ENCODE measurements around the gene PLCB1. TPM values are rescaled to one million over a fixed set of nuclear protein-coding genes. Genes with fewer than 3 reads are reported as not detected.
A peak's percentile ranks its signal among the peaks of the same experiment; 100 is the strongest.

Gene PLCB1
- total and polyA plus RNA-seq, 4 donors, result 1.6 to 43.8 (median 6.1) TPM

- DNase-seq, result no peak
- no peak overlapping the region for H3K4me3 ChIP-seq
- H3K9me3 ChIP-seq (ENCODE audit: control insufficient read depth in 4 of 4, insufficient read depth in 3 of 4, low read length in 3 of 4), result no peaks in the 10 kb centered on the region
- ATAC-seq (ENCODE audit: insufficient read depth, low FRiP score), result no peak
- H3K36me3 ChIP-seq (ENCODE audit: control insufficient read depth in 4 of 4, insufficient read depth in 4 of 4, low read length in 4 of 4), result no peaks in the 10 kb centered on the region
- 75 to 88% methylated on average over 7 of the region's 7 CpGs for WGBS, 2 donors
- TF ChIP-seq, protein P1, sequence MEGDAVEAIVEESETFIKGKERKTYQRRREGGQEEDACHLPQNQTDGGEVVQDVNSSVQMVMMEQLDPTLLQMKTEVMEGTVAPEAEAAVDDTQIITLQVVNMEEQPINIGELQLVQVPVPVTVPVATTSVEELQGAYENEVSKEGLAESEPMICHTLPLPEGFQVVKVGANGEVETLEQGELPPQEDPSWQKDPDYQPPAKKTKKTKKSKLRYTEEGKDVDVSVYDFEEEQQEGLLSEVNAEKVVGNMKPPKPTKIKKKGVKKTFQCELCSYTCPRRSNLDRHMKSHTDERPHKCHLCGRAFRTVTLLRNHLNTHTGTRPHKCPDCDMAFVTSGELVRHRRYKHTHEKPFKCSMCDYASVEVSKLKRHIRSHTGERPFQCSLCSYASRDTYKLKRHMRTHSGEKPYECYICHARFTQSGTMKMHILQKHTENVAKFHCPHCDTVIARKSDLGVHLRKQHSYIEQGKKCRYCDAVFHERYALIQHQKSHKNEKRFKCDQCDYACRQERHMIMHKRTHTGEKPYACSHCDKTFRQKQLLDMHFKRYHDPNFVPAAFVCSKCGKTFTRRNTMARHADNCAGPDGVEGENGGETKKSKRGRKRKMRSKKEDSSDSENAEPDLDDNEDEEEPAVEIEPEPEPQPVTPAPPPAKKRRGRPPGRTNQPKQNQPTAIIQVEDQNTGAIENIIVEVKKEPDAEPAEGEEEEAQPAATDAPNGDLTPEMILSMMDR (IDR thresholded peaks at IDR 0.05; ENCODE audit: control extremely low read depth, extremely low read depth), result no peak
- H3K4me1 ChIP-seq (ENCODE audit: control insufficient read depth in 5 of 5, insufficient read depth in 5 of 5, low read length in 5 of 5), result peaks cover 0 to 11% (median 0%) of the 10 kb centered on the region in 5 donors
- H3K27me3 ChIP-seq (ENCODE audit: control insufficient read depth in 3 of 3, insufficient read depth in 3 of 3, low read length in 2 of 3), result no peaks in the 10 kb centered on the region
- H3K9ac ChIP-seq (ENCODE audit: insufficient read depth in 1 of 2, low read length in 2 of 2), result no peak overlapping the region
- H3K27ac ChIP-seq (ENCODE audit: low read depth in 1 of 2, low read length in 1 of 2), result no peak overlapping the region
These were observed 355.6 kb downstream of the PLCB1 start for GRCh38 chr20:8487696-8488095.

DNA sequence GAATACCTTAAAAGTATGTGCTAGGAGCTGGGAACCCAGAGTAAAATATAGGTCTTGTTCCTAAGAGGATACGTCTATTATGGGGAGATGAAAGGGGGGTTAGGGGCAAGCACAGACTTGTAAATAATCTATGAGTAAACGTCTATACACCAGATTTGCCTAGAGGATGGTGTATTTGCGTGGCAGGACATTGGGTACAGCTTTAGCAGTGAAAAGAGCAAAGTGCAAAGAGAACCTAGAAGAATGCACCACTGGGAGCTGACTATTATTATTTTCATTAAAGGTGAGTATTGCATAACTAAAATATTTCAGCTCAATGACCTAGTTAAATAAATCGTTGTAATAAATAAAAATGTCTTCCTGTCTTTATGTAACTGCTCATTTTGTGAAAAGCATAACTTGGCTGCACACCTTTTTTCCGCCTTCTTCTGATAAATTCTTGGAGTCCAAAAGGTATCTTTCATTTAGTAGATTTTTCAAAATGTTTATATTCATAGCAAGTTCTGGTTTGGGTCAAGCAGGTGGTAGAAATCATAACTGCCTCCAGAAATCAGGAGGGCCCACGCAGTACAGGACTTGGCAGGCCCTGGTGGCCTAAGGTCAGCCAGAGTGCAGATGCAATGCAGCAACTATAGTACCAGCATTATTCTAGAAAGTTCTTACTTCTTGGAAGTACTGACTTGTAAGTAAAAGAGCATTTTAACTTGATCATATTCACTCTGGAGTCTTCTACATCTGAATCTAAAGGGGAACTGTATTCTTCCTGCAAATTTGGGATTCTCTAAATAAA, 357.2 kb downstream of the PLCB1 start:
- 78 to 86% methylated on average over 6 of the region's 6 CpGs for WGBS, 2 donors
- TF ChIP-seq, protein P1 (IDR thresholded peaks at IDR 0.05; ENCODE audit: control extremely low read depth, extremely low read depth), result no peak

DNA sequence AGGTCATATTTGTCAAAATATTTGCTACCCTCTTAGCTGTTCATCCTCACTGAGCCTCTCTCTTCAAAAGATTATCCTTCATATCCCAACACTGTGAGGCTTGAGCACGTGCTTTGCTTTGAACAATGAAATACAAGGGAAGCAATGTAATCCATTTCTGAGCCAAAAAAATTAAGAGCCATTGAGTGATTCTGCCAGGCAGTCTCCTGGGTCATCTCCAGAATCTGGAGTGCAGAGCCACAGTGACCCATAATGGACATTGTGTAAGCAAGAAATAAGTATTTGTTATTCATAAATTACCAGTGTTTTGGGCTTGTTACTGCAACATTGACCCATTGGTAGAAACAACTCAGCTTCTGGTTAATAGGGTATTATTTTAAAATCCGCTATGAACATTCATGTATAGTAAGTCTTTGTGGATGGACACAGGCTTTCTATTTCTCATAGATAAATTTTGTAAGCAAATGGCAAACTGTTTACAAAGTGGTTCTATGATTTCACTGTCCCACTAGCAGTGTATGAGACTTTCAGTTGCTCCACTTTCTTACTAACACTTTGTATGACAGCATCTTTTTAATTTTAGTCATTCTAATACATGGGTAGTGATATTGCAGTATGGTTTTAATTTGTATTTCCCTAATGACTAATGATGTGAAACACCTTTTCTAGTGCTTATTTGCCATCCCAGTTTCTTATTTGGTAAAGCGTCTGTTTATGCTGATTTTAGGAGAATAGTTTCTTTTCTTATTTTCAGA, 358.2 kb downstream of the PLCB1 start:
- Histone ChIP-seq H3K27me3 (ENCODE audit: control insufficient read depth in 3 of 3, insufficient read depth in 3 of 3, low read length in 2 of 3) (no peaks in the 10 kb centered on the region), H3K9me3 (ENCODE audit: control insufficient read depth in 4 of 4, insufficient read depth in 3 of 4, low read length in 3 of 4) (no peaks in the 10 kb centered on the region), H3K4me3 (no peak overlapping the region), H3K27ac (ENCODE audit: low read depth in 1 of 2, low read length in 1 of 2) (no peak overlapping the region), H3K36me3 (ENCODE audit: control insufficient read depth in 4 of 4, insufficient read depth in 4 of 4, low read length in 4 of 4) (no peaks in the 10 kb centered on the region), H3K4me1 (ENCODE audit: control insufficient read depth in 5 of 5, insufficient read depth in 5 of 5, low read length in 5 of 5) (peaks cover 0 to 25% (median 7%) of the 10 kb centered on the region in 5 donors), H3K9ac (ENCODE audit: insufficient read depth in 1 of 2, low read length in 2 of 2) (no peak overlapping the region)
- ATAC-seq (ENCODE audit: insufficient read depth, low FRiP score), result no peak
- TF ChIP-seq, protein P1 (IDR thresholded peaks at IDR 0.05; ENCODE audit: control extremely low read depth, extremely low read depth), result no peak
- 68 to 78% methylated on average over 3 of the region's 3 CpGs for WGBS, 2 donors
- DNase-seq, result no peak

More for the DNA sequence above, 357.2 kb downstream of the PLCB1 start:
- ATAC-seq (ENCODE audit: insufficient read depth, low FRiP score) (no peak), DNase-seq (peak in 2 of 3 donors; percentile 21 to 26)
- Histone ChIP-seq H3K27me3 (ENCODE audit: control insufficient read depth in 3 of 3, insufficient read depth in 3 of 3, low read length in 2 of 3) (no peaks in the 10 kb centered on the region), H3K9me3 (ENCODE audit: control insufficient read depth in 4 of 4, insufficient read depth in 3 of 4, low read length in 3 of 4) (no peaks in the 10 kb centered on the region), H3K9ac (ENCODE audit: insufficient read depth in 1 of 2, low read length in 2 of 2) (no peak overlapping the region), H3K4me1 (ENCODE audit: control insufficient read depth in 5 of 5, insufficient read depth in 5 of 5, low read length in 5 of 5) (peaks cover 0 to 16% (median 3%) of the 10 kb centered on the region in 5 donors), H3K4me3 (no peak overlapping the region), H3K36me3 (ENCODE audit: control insufficient read depth in 4 of 4, insufficient read depth in 4 of 4, low read length in 4 of 4) (no peaks in the 10 kb centered on the region), H3K27ac (ENCODE audit: low read depth in 1 of 2, low read length in 1 of 2) (no peak overlapping the region)
